ENCODE results near the gene FASTKD1.
A peak's percentile ranks its signal among the peaks of the same experiment; 100 is the strongest.
"Not testable (repeated sequence)": the region's sequence is repeated elsewhere in the genome, so short reads cannot be mapped to it uniquely, and the experiment has no call there.

FASTKD1 gene

GRCh38 chr2:169584005-169584877 is 10.6 kb upstream of the FASTKD1 start, which contains the start of gene PPIG:
Gene PPIG (plus strand): TSS chr2:169584351. CDS start chr2:169604042, 19,691 bp downstream.
- Histone ChIP-seq H3K9me3 (ENCODE audit: low read length) (no peaks in the 10 kb centered on the region), H3K4me1 (ENCODE audit: insufficient read depth, low read length) (peaks cover 10% of the 10 kb centered on the region), H3K4me3 (ENCODE audit: low read length) (peak within 1 kb of the TSS; percentile 80), H3K27me3 (ENCODE audit: insufficient read depth, low read length) (no peaks in the 10 kb centered on the region), H3K36me3 (ENCODE audit: insufficient read depth, low read length) (no peaks in the 10 kb centered on the region), H2AFZ (ENCODE audit: low read depth, low read length) (peak within 1 kb of the TSS; percentile 88)

- Histone ChIP-seq H3K4me1 (ENCODE audit: insufficient read depth, low read length) (peaks cover 10% of the 10 kb centered on the region), H3K4me3 (ENCODE audit: low read length) (peak overlapping the region; percentile 80), H3K36me3 (ENCODE audit: insufficient read depth, low read length) (no peaks in the 10 kb centered on the region), H2AFZ (ENCODE audit: low read depth, low read length) (peak overlapping the region; percentile 88), H3K27me3 (ENCODE audit: insufficient read depth, low read length) (no peaks in the 10 kb centered on the region), H3K9me3 (ENCODE audit: low read length) (no peaks in the 10 kb centered on the region)
These were observed 9.9 kb upstream of the FASTKD1 start for GRCh38 chr2:169583518-169583917.

- H3K4me3 ChIP-seq (ENCODE audit: low read length); H3K9me3 ChIP-seq (ENCODE audit: low read length); H3K27me3 ChIP-seq (ENCODE audit: insufficient read depth, low read length); H2AFZ ChIP-seq (ENCODE audit: low read depth, low read length); H3K36me3 ChIP-seq (ENCODE audit: insufficient read depth, low read length): not testable (repeated sequence)
- H3K4me1 ChIP-seq (ENCODE audit: insufficient read depth, low read length): peaks cover 10% of the 10 kb centered on the region
These were observed 9.0 kb upstream of the FASTKD1 start for GRCh38 chr2:169582552-169583266.

- H2AFZ ChIP-seq (ENCODE audit: low read depth, low read length): no peak overlapping the region
- no peaks in the 10 kb centered on the region for H3K36me3 ChIP-seq (ENCODE audit: insufficient read depth, low read length)
- H3K4me3 ChIP-seq (ENCODE audit: low read length): no peak overlapping the region
- H3K4me1 ChIP-seq (ENCODE audit: insufficient read depth, low read length): no peaks in the 10 kb centered on the region
- H3K27me3 ChIP-seq (ENCODE audit: insufficient read depth, low read length): no peaks in the 10 kb centered on the region
- H3K9me3 ChIP-seq (ENCODE audit: low read length): no peaks in the 10 kb centered on the region
These were observed 5.4 kb upstream of the FASTKD1 start for GRCh38 chr2:169579044-169579443.

- not testable (repeated sequence) for H3K4me1 ChIP-seq (ENCODE audit: insufficient read depth, low read length); H2AFZ ChIP-seq (ENCODE audit: low read depth, low read length); H3K9me3 ChIP-seq (ENCODE audit: low read length); H3K36me3 ChIP-seq (ENCODE audit: insufficient read depth, low read length); H3K4me3 ChIP-seq (ENCODE audit: low read length); H3K27me3 ChIP-seq (ENCODE audit: insufficient read depth, low read length)
These were observed 1.6 kb upstream of the FASTKD1 start for GRCh38 chr2:169575264-169575663.

- not testable (repeated sequence) for H2AFZ ChIP-seq (ENCODE audit: low read depth, low read length); H3K4me1 ChIP-seq (ENCODE audit: insufficient read depth, low read length); H3K4me3 ChIP-seq (ENCODE audit: low read length); H3K36me3 ChIP-seq (ENCODE audit: insufficient read depth, low read length); H3K9me3 ChIP-seq (ENCODE audit: low read length); H3K27me3 ChIP-seq (ENCODE audit: insufficient read depth, low read length)
These were observed 874 bp upstream of the FASTKD1 start for GRCh38 chr2:169574539-169574938.

- Histone ChIP-seq H3K9me3 (ENCODE audit: low read length) (no peaks in the 10 kb centered on the region), H3K4me3 (ENCODE audit: low read length) (peak overlapping the region; percentile 77), H3K36me3 (ENCODE audit: insufficient read depth, low read length) (no peaks in the 10 kb centered on the region), H2AFZ (ENCODE audit: low read depth, low read length) (no peak overlapping the region), H3K27me3 (ENCODE audit: insufficient read depth, low read length) (no peaks in the 10 kb centered on the region), H3K4me1 (ENCODE audit: insufficient read depth, low read length) (peaks cover 7% of the 10 kb centered on the region)
These were observed 272 bp upstream of the FASTKD1 start for GRCh38 chr2:169573974-169574299.

- Histone ChIP-seq H3K4me3 (ENCODE audit: low read length) (peak overlapping the region; percentile 77), H3K27me3 (ENCODE audit: insufficient read depth, low read length) (no peaks in the 10 kb centered on the region), H3K4me1 (ENCODE audit: insufficient read depth, low read length) (peaks cover 7% of the 10 kb centered on the region), H3K36me3 (ENCODE audit: insufficient read depth, low read length) (no peaks in the 10 kb centered on the region), H3K9me3 (ENCODE audit: low read length) (no peaks in the 10 kb centered on the region), H2AFZ (ENCODE audit: low read depth, low read length) (peak overlapping the region; percentile 86)
These were observed 875 bp downstream of the FASTKD1 start for GRCh38 chr2:169572821-169573159.

- no peaks in the 10 kb centered on the region for H3K36me3 ChIP-seq (ENCODE audit: insufficient read depth, low read length)
- no peaks in the 10 kb centered on the region for H3K9me3 ChIP-seq (ENCODE audit: low read length)
- no peak overlapping the region for H2AFZ ChIP-seq (ENCODE audit: low read depth, low read length)
- no peaks in the 10 kb centered on the region for H3K27me3 ChIP-seq (ENCODE audit: insufficient read depth, low read length)
- H3K4me1 ChIP-seq (ENCODE audit: insufficient read depth, low read length): peaks cover 7% of the 10 kb centered on the region
- no peak overlapping the region for H3K4me3 ChIP-seq (ENCODE audit: low read length)
These were observed 1.5 kb downstream of the FASTKD1 start for GRCh38 chr2:169572189-169572588.

- Histone ChIP-seq H3K9me3 (ENCODE audit: low read length) (no peaks in the 10 kb centered on the region), H3K4me3 (ENCODE audit: low read length) (no peak overlapping the region), H3K4me1 (ENCODE audit: insufficient read depth, low read length) (peaks cover 7% of the 10 kb centered on the region), H3K36me3 (ENCODE audit: insufficient read depth, low read length) (no peaks in the 10 kb centered on the region), H2AFZ (ENCODE audit: low read depth, low read length) (no peak overlapping the region), H3K27me3 (ENCODE audit: insufficient read depth, low read length) (no peaks in the 10 kb centered on the region)
These were observed 2.1 kb downstream of the FASTKD1 start for GRCh38 chr2:169571571-169571970.

- H3K4me1 ChIP-seq (ENCODE audit: insufficient read depth, low read length); H3K27me3 ChIP-seq (ENCODE audit: insufficient read depth, low read length); H3K36me3 ChIP-seq (ENCODE audit: insufficient read depth, low read length); H3K9me3 ChIP-seq (ENCODE audit: low read length); H3K4me3 ChIP-seq (ENCODE audit: low read length); H2AFZ ChIP-seq (ENCODE audit: low read depth, low read length): not testable (repeated sequence)
These were observed 2.9 kb downstream of the FASTKD1 start for GRCh38 chr2:169570752-169571151.

GRCh38 chr2:169569948-169570347 is 3.7 kb downstream of the FASTKD1 start:
- Histone ChIP-seq H2AFZ (ENCODE audit: low read depth, low read length) (no peak overlapping the region), H3K9me3 (ENCODE audit: low read length) (no peaks in the 10 kb centered on the region), H3K4me3 (ENCODE audit: low read length) (no peak overlapping the region), H3K4me1 (ENCODE audit: insufficient read depth, low read length) (peaks cover 7% of the 10 kb centered on the region), H3K36me3 (ENCODE audit: insufficient read depth, low read length) (no peaks in the 10 kb centered on the region), H3K27me3 (ENCODE audit: insufficient read depth, low read length) (no peaks in the 10 kb centered on the region)

GRCh38 chr2:169565686-169566085 is 8.0 kb downstream of the FASTKD1 start:
- Histone ChIP-seq H2AFZ (ENCODE audit: low read depth, low read length) (no peak overlapping the region), H3K9me3 (ENCODE audit: low read length) (no peaks in the 10 kb centered on the region), H3K4me3 (ENCODE audit: low read length) (no peak overlapping the region), H3K27me3 (ENCODE audit: insufficient read depth, low read length) (no peaks in the 10 kb centered on the region), H3K36me3 (ENCODE audit: insufficient read depth, low read length) (peaks cover 3% of the 10 kb centered on the region), H3K4me1 (ENCODE audit: insufficient read depth, low read length) (no peaks in the 10 kb centered on the region)

All from neuron (in vitro differentiated cells).